Calu3 (cell line): ENCODE data around the gene CCDC73. TPM values are rescaled to one million over a fixed set of nuclear protein-coding genes. Genes with fewer than 3 reads are reported as not detected.

Experiments
- BruUV-seq: library from RNA; stranded (reverse); fragments of 400-500 nt; replicated peaks from 2 replicates; lab custom pipeline; 2021; lab: Mats Ljungman, UMichigan
- CTCF ChIA-PET: fragments of 300-600 bp; sonication (Branson Sonifier 250); formaldehyde crosslinking; loops from one replicate; lab custom pipeline; 2022; ENCODE audit warnings: antibody characterized with exemption; lab: Charles Lee
- DNase-seq: peaks from one replicate; pipeline ENCODE4 v3.0.0; 2022
- H3K27ac Mint-ChIP-seq: one replicate; pipeline ENCODE4 v1.8.0; 2022; ENCODE audit warnings: mixed read lengths; ENCODE audit not compliant: unreplicated experiment
- H3K27me3 Mint-ChIP-seq: one replicate; pipeline ENCODE4 v1.8.0; 2022; ENCODE audit warnings: mixed read lengths; ENCODE audit not compliant: unreplicated experiment
- H3K36me3 Mint-ChIP-seq: one replicate; pipeline ENCODE4 v1.8.0; 2022; ENCODE audit warnings: mild to moderate bottlenecking, moderate library complexity, mixed read lengths; ENCODE audit not compliant: insufficient read depth, unreplicated experiment
- H3K4me1 Mint-ChIP-seq: one replicate; pipeline ENCODE4 v1.8.0; 2022; ENCODE audit warnings: mild to moderate bottlenecking, low read depth, mixed read lengths; ENCODE audit not compliant: unreplicated experiment
- H3K4me3 Mint-ChIP-seq: one replicate; pipeline ENCODE4 v1.8.0; 2022; ENCODE audit warnings: mild to moderate bottlenecking, low read depth, moderate library complexity, mixed read lengths; ENCODE audit not compliant: unreplicated experiment
- H3K9me3 Mint-ChIP-seq: one replicate; pipeline ENCODE4 v1.8.0; 2022; ENCODE audit warnings: low read depth, mixed read lengths; ENCODE audit not compliant: unreplicated experiment
- intact Hi-C: fragments of 100-400 bp; cut with micrococcal nuclease; formaldehyde crosslinking; loops from one replicate; pipeline ENCODE4 v1.10.0; 2022; ENCODE audit not compliant: unreplicated experiment
- total RNA-seq: library from RNA; stranded (reverse); gene quantifications from 2 replicates; pipeline ENCODE4 v1.2.3, GENCODE V29; 2022
- TF ChIP-seq, protein P1 (sequence below): fragments of 200-600 bp; IDR thresholded peaks from one replicate; pipeline ENCODE4 v1.8.0; 2022; ENCODE audit warnings: antibody characterized with exemption; ENCODE audit not compliant: unreplicated experiment

The CCDC73 gene
- total RNA-seq, 1 experiment from 2014 or later = not detected

DNA sequence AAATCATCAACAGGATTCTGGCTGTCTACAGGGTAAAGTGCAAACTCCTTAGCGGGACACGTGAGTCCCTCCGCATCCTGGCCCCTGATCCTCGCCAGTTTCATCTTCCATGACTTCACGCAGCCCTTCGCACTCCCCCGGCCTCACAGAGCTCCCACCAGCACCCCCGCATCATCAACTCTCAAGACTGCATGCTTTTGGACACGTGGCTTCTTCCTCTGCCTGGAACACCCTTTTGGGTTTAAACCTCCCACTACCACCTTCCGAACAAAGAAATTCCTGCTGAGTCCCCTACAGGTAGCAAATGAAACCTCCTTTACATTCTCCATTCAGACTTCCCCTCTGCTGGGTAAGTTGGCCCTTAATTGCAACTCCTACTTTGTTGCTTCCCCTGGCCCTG lies 223.4 kb downstream of the CCDC73 start:
- H3K27me3 Mint-ChIP-seq = peaks cover 42% of the 10 kb centered on the region
- no peaks in the 10 kb centered on the region for H3K4me1 Mint-ChIP-seq
- H3K9me3 Mint-ChIP-seq = no peaks in the 10 kb centered on the region
- no TSS peak for BruUV-seq
- no peak for DNase-seq
- intact Hi-C loops = no loop called here
- CTCF ChIA-PET = no interaction called here
- H3K4me3 Mint-ChIP-seq = no peak overlapping the region
- H3K27ac Mint-ChIP-seq = no peak overlapping the region
- TF ChIP-seq, protein P1, sequence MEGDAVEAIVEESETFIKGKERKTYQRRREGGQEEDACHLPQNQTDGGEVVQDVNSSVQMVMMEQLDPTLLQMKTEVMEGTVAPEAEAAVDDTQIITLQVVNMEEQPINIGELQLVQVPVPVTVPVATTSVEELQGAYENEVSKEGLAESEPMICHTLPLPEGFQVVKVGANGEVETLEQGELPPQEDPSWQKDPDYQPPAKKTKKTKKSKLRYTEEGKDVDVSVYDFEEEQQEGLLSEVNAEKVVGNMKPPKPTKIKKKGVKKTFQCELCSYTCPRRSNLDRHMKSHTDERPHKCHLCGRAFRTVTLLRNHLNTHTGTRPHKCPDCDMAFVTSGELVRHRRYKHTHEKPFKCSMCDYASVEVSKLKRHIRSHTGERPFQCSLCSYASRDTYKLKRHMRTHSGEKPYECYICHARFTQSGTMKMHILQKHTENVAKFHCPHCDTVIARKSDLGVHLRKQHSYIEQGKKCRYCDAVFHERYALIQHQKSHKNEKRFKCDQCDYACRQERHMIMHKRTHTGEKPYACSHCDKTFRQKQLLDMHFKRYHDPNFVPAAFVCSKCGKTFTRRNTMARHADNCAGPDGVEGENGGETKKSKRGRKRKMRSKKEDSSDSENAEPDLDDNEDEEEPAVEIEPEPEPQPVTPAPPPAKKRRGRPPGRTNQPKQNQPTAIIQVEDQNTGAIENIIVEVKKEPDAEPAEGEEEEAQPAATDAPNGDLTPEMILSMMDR = no peak
- H3K36me3 Mint-ChIP-seq = no peaks in the 10 kb centered on the region

GRCh38 chr11:32569313-32569881 lies 225.1 kb downstream of the CCDC73 start:
- BruUV-seq = no TSS peak
- peaks cover 42% of the 10 kb centered on the region for H3K27me3 Mint-ChIP-seq
- DNase-seq = no peak
- intact Hi-C loops = no loop called here
- no peak overlapping the region for H3K27ac Mint-ChIP-seq
- H3K9me3 Mint-ChIP-seq = no peaks in the 10 kb centered on the region
- H3K4me1 Mint-ChIP-seq = no peaks in the 10 kb centered on the region
- no peaks in the 10 kb centered on the region for H3K36me3 Mint-ChIP-seq
- TF ChIP-seq, protein P1 = no peak
- no peak overlapping the region for H3K4me3 Mint-ChIP-seq
- CTCF ChIA-PET = no interaction called here

- no peak for DNase-seq
- intact Hi-C loops = no loop called here
- Mint-ChIP-seq H3K36me3 (no peaks in the 10 kb centered on the region), H3K9me3 (no peaks in the 10 kb centered on the region), H3K4me3 (no peak overlapping the region), H3K27ac (no peak overlapping the region), H3K27me3 (peaks cover 37% of the 10 kb centered on the region), H3K4me1 (no peaks in the 10 kb centered on the region)
- BruUV-seq = no TSS peak
- TF ChIP-seq, protein P1 = no peak
- CTCF ChIA-PET = no interaction called here
These were observed 227.3 kb downstream of the CCDC73 start for GRCh38 chr11:32567154-32567553.

DNA sequence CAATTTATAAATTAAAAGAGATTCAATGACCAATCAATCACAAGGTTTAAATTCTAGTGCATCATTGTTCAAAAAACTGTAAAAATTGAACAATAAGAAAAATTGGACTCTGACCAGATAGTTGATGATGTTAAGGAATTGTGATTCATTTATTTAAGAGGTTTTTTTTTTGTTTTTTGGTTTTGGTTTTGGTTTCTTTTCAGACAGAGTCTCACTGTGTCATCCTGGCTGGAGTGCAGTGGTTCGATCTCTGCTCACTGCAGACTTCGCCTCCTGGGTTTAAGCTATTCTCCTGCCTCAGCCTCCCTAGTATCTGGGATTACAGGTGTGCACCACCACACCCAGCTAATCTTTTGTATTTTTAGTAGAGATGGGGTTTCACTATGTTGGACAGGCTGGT lies 227.9 kb downstream of the CCDC73 start:
- H3K4me3 Mint-ChIP-seq = no peak overlapping the region
- intact Hi-C loops = no loop called here
- no peaks in the 10 kb centered on the region for H3K36me3 Mint-ChIP-seq
- H3K9me3 Mint-ChIP-seq = no peaks in the 10 kb centered on the region
- H3K27ac Mint-ChIP-seq = no peak overlapping the region
- no peaks in the 10 kb centered on the region for H3K4me1 Mint-ChIP-seq
- no TSS peak for BruUV-seq
- no peak for DNase-seq
- CTCF ChIA-PET = no interaction called here
- TF ChIP-seq, protein P1 = no peak
- peaks cover 31% of the 10 kb centered on the region for H3K27me3 Mint-ChIP-seq
